SK-N-SH (cell line): Measurements from ENCODE around the gene RCOR1. TPM values are rescaled to one million over a fixed set of nuclear protein-coding genes. Genes with fewer than 3 reads are reported as not detected.

Source experiments
- CTCF ChIA-PET: fragments of 300-600, 350-600 bp; formaldehyde crosslinking; extraction: SDS; loops from one replicate; lab custom pipeline; 2021; lab: Yijun Ruan, JAX
- POLR2A ChIA-PET: fragments of 350-600 bp; sonication (Branson Sonifier 250); formaldehyde crosslinking; extraction: SDS; loops from one replicate; lab custom pipeline; 2020; ENCODE audit warnings: antibody characterized with exemption, inconsistent platforms; lab: Yijun Ruan, JAX
- DNase-seq: peaks from one replicate; pipeline ENCODE4 v3.0.0; 2012
- H2AFZ ChIP-seq: fragments of 200-600 bp; sonication (generic); 2 replicates; pipeline ENCODE4 v1.8.1; 2016; ENCODE audit warnings: antibody characterized with exemption, mild to moderate bottlenecking, low read depth
- H3F3A ChIP-seq: fragments of 200-600 bp; sonication (generic); replicated peaks from 2 replicates; pipeline ENCODE3; 2016; ENCODE audit warnings: antibody characterized with exemption, mild to moderate bottlenecking; ENCODE audit not compliant: insufficient read depth
- H3K27ac ChIP-seq, 2 experiments: fragments of 200-500 bp in 1 of 2; fragments of 200-600 bp in 1 of 2; sonication (Bioruptor generic) in 1 of 2; sonication (generic), shearing (Covaris generic) in 1 of 2; 2 replicates each; pipeline versions ENCODE4 v1.5.1 to v1.6.1; 2014 to 2016; ENCODE audit warnings: low read depth in 2 of 2, inconsistent platforms in 1 of 2, low read length in 1 of 2, mild to moderate bottlenecking in 1 of 2, mixed read lengths in 1 of 2
- H3K27me3 ChIP-seq: fragments of 200-600 bp; sonication (generic), shearing (Covaris generic); 2 replicates; pipeline ENCODE4 v1.6.1; 2016; ENCODE audit warnings: mixed run types; ENCODE audit not compliant: insufficient read depth
- H3K36me3 ChIP-seq, 2 experiments: fragments of 200-500 bp in 1 of 2; fragments of 200-600 bp in 1 of 2; sonication (Bioruptor generic) in 1 of 2; sonication (generic) in 1 of 2; replicated peaks in 1 of 2; 2 replicates each; pipeline versions ENCODE3 to v1.5.1; 2014 to 2016; ENCODE audit warnings: low read length in 1 of 2, mild to moderate bottlenecking in 1 of 2; ENCODE audit not compliant: insufficient read depth in 2 of 2, control insufficient read depth in 1 of 2
- H3K4me1 ChIP-seq, 2 experiments: fragments of 200-500 bp in 1 of 2; fragments of 200-600 bp in 1 of 2; sonication (Bioruptor generic) in 1 of 2; sonication (generic), shearing (Covaris generic) in 1 of 2; 2 replicates each; pipeline versions ENCODE4 v1.5.1 to v1.6.1; 2014 to 2016; ENCODE audit warnings: low read depth in 1 of 2, low read length in 1 of 2, mixed run types in 1 of 2; ENCODE audit not compliant: insufficient read depth in 2 of 2, control insufficient read depth in 1 of 2
- H3K4me2 ChIP-seq: fragments of 200-600 bp; sonication (generic), shearing (Covaris generic); 2 replicates; pipeline ENCODE4 v1.6.1; 2017; ENCODE audit warnings: mixed run types
- H3K4me3 ChIP-seq, 2 experiments: fragments of 200-500 bp in 1 of 2; fragments of 200-600 bp in 1 of 2; sonication (Bioruptor generic) in 1 of 2; sonication (generic), shearing (Covaris generic) in 1 of 2; 2 replicates each; pipeline versions ENCODE4 v1.5.1 to v1.8.1; 2014 to 2016; ENCODE audit warnings: low read depth in 2 of 2, inconsistent platforms in 1 of 2, low read length in 1 of 2, mild to moderate bottlenecking in 1 of 2, mixed read lengths in 1 of 2, moderate library complexity in 1 of 2
- H3K79me2 ChIP-seq: fragments of 200-600 bp; sonication (generic); 2 replicates; pipeline ENCODE4 v1.8.1; 2017; ENCODE audit warnings: mild to moderate bottlenecking; ENCODE audit not compliant: insufficient read depth
- H3K9ac ChIP-seq: fragments of 200-600 bp; sonication (generic); 2 replicates; pipeline ENCODE4 v1.6.1; 2017; ENCODE audit warnings: mixed run types
- H3K9me2 ChIP-seq: fragments of 200-600 bp; sonication (generic); 2 replicates; pipeline ENCODE4 v1.6.1; 2017; ENCODE audit warnings: mixed run types
- H3K9me3 ChIP-seq: fragments of 200-600 bp; sonication (generic); 2 replicates; pipeline ENCODE4 v1.6.1; 2017; ENCODE audit warnings: mixed run types, mild to moderate bottlenecking, moderate library complexity
- H4K20me1 ChIP-seq: fragments of 200-600 bp; sonication (generic); 2 replicates; pipeline ENCODE4 v1.6.1; 2017; ENCODE audit warnings: mild to moderate bottlenecking, mixed run types; ENCODE audit not compliant: insufficient read depth
- FOXJ3 ChIP-seq: sonication (generic); formaldehyde crosslinking; IDR thresholded peaks from 2 replicates; pipeline ENCODE4 v1.5.1; 2020; ENCODE audit warnings: mild to moderate bottlenecking, missing genetic modification reagents
- IRF3 ChIP-seq: fragments of 150-350 bp; IDR thresholded peaks from 2 replicates; pipeline ENCODE4 v1.6.1; 2016; ENCODE audit warnings: mild to moderate bottlenecking, low read depth, low read length
- JUND ChIP-seq: IDR thresholded peaks from 2 replicates; pipeline ENCODE4 v1.4.0; 2012
- RAD21 ChIP-seq: IDR thresholded peaks from 2 replicates; pipeline ENCODE4 v1.6.1; 2012; ENCODE audit warnings: mild to moderate bottlenecking, low read length
- RFX5 ChIP-seq: IDR thresholded peaks from 2 replicates; pipeline ENCODE4 v1.6.1; 2012; ENCODE audit warnings: mild to moderate bottlenecking, improper control_type of control experiment, low read length
- RXRA ChIP-seq: IDR thresholded peaks from 2 replicates; pipeline ENCODE4 v1.4.0; 2012; ENCODE audit warnings: low read depth, mild to moderate bottlenecking, borderline replicate concordance
- SMC3 ChIP-seq: IDR thresholded peaks from 2 replicates; pipeline ENCODE4 v1.6.1; 2012; ENCODE audit warnings: low read depth, low read length, improper control_type of control experiment
- TEAD4 ChIP-seq: IDR thresholded peaks from 2 replicates; pipeline ENCODE4 v1.4.0; 2012; ENCODE audit warnings: mild to moderate bottlenecking, borderline replicate concordance; ENCODE audit not compliant: insufficient read depth
- YY1 ChIP-seq: IDR thresholded peaks from 2 replicates; pipeline ENCODE4 v1.4.0; 2012; ENCODE audit warnings: low read depth, mild to moderate bottlenecking
- WGBS: methylation state at CpG from one replicate; pipeline ENCODE4 v1.1.6; 2017; ENCODE audit warnings: low lambda C conversion rate; 5-methylcytosine and 5-hydroxymethylcytosine counted together
- polyA plus RNA-seq, 3 experiments: library from polyadenylated mRNA; depleted of rRNA; stranded (reverse); fragments of >200 nt; gene quantifications; 2 replicates each; pipeline ENCODE4 v1.2.3, GENCODE V29; 2012
- TF ChIP-seq, protein P1 (sequence below): fragments of 200-600 bp; sonication (generic); IDR thresholded peaks from 2 replicates; pipeline ENCODE4 v1.6.1; 2017; ENCODE audit warnings: antibody characterized with exemption, mild to moderate bottlenecking, moderate library complexity
- TF ChIP-seq, protein P2 (sequence below): IDR thresholded peaks from 2 replicates; pipeline ENCODE4 v1.4.0; 2012; ENCODE audit warnings: low read depth, borderline replicate concordance

RCOR1 gene
- polyA plus RNA-seq, 1 of the 3 experiments (the other 2 are of a cell fraction): 8.5 TPM

DNA sequence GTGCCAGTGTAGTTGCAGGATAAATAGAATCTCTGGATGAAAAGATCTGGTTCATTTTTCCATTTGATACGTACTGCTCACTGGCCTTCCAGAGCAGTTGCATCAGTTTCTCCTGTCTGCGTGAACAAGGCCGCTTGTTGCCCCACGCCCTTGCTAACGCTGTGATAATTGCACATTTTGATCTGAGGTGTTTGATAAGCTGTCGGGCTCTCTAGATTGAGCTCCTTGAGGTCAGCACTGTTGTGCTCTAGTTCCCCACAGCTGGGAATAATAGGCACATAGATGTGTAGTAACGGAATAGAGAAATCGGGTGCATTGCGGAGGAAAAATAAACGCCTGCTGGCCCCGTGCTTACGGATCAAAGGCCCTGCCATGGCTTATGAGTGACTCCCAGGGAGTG, 142.0 kb downstream of the RCOR1 start:
- ChIA-PET CTCF (interaction anchor here (1.3 kb wide), 1 partner anchor 14 kb away, joined by 5 read pairs; no protein-coding TSS in a partner anchor), POLR2A (no interaction called here)
- H3K9me2 ChIP-seq: no peaks in the 10 kb centered on the region
- no peaks in the 10 kb centered on the region for H3K9me3 ChIP-seq
- TF ChIP-seq YY1: no peak
- peaks cover 0 to 5% of the 10 kb centered on the region in 2 experiments for H3K36me3 ChIP-seq
- H3F3A ChIP-seq: no peaks in the 10 kb centered on the region
- no peak overlapping the region for H3K4me2 ChIP-seq
- H3K4me1 ChIP-seq: no peaks in the 10 kb centered on the region; a peak in 1 of 4 replicates
- DNase-seq: no peak
- no peaks in the 10 kb centered on the region for H4K20me1 ChIP-seq
- WGBS: 97% methylated on average over 12 of the region's 12 CpGs
- H3K9ac ChIP-seq: no peak overlapping the region
- H3K79me2 ChIP-seq: no peaks in the 10 kb centered on the region
- no peaks in the 10 kb centered on the region for H3K27me3 ChIP-seq
- no peak overlapping the region for H3K4me3 ChIP-seq
- no peak overlapping the region for H3K27ac ChIP-seq
- no peak overlapping the region for H2AFZ ChIP-seq

- Histone ChIP-seq H2AFZ (no peak overlapping the region), H3F3A (no peaks in the 10 kb centered on the region), H3K9me3 (no peaks in the 10 kb centered on the region), H3K36me3 (no peaks in the 10 kb centered on the region), H3K4me3 (no peak overlapping the region), H3K27ac (no peak overlapping the region), H3K27me3 (no peaks in the 10 kb centered on the region), H3K79me2 (no peaks in the 10 kb centered on the region), H3K9me2 (no peaks in the 10 kb centered on the region), H3K9ac (no peak overlapping the region), H3K4me2 (no peak overlapping the region), H3K4me1 (no peaks in the 10 kb centered on the region), H4K20me1 (no peaks in the 10 kb centered on the region)
- DNase-seq: no peak
- CTCF ChIA-PET: interaction anchor here (0.5 to 1.1 kb wide), 2 partner anchors 8 to 143 kb away, joined by 3 read pairs; no protein-coding TSS in a partner anchor
- no peak for TF ChIP-seq FOXJ3
- no peak for TF ChIP-seq JUND
- TF ChIP-seq, protein P1, sequence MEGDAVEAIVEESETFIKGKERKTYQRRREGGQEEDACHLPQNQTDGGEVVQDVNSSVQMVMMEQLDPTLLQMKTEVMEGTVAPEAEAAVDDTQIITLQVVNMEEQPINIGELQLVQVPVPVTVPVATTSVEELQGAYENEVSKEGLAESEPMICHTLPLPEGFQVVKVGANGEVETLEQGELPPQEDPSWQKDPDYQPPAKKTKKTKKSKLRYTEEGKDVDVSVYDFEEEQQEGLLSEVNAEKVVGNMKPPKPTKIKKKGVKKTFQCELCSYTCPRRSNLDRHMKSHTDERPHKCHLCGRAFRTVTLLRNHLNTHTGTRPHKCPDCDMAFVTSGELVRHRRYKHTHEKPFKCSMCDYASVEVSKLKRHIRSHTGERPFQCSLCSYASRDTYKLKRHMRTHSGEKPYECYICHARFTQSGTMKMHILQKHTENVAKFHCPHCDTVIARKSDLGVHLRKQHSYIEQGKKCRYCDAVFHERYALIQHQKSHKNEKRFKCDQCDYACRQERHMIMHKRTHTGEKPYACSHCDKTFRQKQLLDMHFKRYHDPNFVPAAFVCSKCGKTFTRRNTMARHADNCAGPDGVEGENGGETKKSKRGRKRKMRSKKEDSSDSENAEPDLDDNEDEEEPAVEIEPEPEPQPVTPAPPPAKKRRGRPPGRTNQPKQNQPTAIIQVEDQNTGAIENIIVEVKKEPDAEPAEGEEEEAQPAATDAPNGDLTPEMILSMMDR: no peak
- TF ChIP-seq SMC3: no peak
- TF ChIP-seq RXRA: no peak
- TF ChIP-seq, protein P2, sequence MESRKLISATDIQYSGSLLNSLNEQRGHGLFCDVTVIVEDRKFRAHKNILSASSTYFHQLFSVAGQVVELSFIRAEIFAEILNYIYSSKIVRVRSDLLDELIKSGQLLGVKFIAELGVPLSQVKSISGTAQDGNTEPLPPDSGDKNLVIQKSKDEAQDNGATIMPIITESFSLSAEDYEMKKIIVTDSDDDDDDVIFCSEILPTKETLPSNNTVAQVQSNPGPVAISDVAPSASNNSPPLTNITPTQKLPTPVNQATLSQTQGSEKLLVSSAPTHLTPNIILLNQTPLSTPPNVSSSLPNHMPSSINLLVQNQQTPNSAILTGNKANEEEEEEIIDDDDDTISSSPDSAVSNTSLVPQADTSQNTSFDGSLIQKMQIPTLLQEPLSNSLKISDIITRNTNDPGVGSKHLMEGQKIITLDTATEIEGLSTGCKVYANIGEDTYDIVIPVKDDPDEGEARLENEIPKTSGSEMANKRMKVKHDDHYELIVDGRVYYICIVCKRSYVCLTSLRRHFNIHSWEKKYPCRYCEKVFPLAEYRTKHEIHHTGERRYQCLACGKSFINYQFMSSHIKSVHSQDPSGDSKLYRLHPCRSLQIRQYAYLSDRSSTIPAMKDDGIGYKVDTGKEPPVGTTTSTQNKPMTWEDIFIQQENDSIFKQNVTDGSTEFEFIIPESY: no peak
- TF ChIP-seq RFX5: no peak
- TF ChIP-seq RAD21: no peak
- TF ChIP-seq IRF3: no peak
- no peak for TF ChIP-seq TEAD4
- POLR2A ChIA-PET: no interaction called here
- WGBS: 80% methylated on average over 3 of the region's 3 CpGs
Measured at GRCh38 chr14:102736956-102737355, 144.5 kb downstream of the RCOR1 start.
